Aorta (tissue), 5 donors: ENCODE results near the gene ZNF816. TPM values are rescaled to one million over a fixed set of nuclear protein-coding genes. Genes with fewer than 3 reads are reported as not detected.
"Not testable (repeated sequence)": the region's sequence is repeated elsewhere in the genome, so short reads cannot be mapped to it uniquely, and the experiment has no call there.

Experiments used
- ATAC-seq: fragments of 200-7000 bp; cut with Tn5 transposase; one replicate; pipeline ENCODE4 v1.9.1; 2022; ENCODE audit warnings: moderate library complexity; ENCODE audit not compliant: low FRiP score
- DNase-seq, 2 donors: peaks; one replicate each; pipeline ENCODE4 v3.0.0-alpha.2; 2020
- H3K27ac ChIP-seq, 2 donors: one replicate each; pipeline ENCODE4 v1.5.1; 2013; ENCODE audit warnings: low read length in 2 of 2, mild to moderate bottlenecking in 2 of 2, moderate library complexity in 2 of 2, control low read depth in 1 of 2, inconsistent platforms in 1 of 2, low read depth in 1 of 2
- H3K27me3 ChIP-seq, 2 donors: one replicate each; pipeline ENCODE4 v1.6.1; 2013; ENCODE audit warnings: control low read depth in 1 of 2, low read length in 1 of 2, mild to moderate bottlenecking in 1 of 2, moderate library complexity in 1 of 2; ENCODE audit not compliant: insufficient read depth in 2 of 2, control insufficient read depth in 1 of 2
- H3K36me3 ChIP-seq, 2 donors: one replicate each; pipeline ENCODE4 v1.6.1; 2013; ENCODE audit warnings: control low read depth in 1 of 2, low read length in 1 of 2, mild to moderate bottlenecking in 1 of 2; ENCODE audit not compliant: insufficient read depth in 2 of 2, control insufficient read depth in 1 of 2
- H3K4me1 ChIP-seq, 2 donors: one replicate each; pipeline ENCODE4 v1.6.1; 2013; ENCODE audit warnings: low read length in 2 of 2, control low read depth in 1 of 2, mild to moderate bottlenecking in 1 of 2, moderate library complexity in 1 of 2; ENCODE audit not compliant: insufficient read depth in 2 of 2, control insufficient read depth in 1 of 2
- H3K4me3 ChIP-seq, 2 donors: one replicate each; pipeline ENCODE4 v1.5.1; 2013; ENCODE audit warnings: low read length in 2 of 2, control low read depth in 1 of 2, mild to moderate bottlenecking in 1 of 2
- H3K9me3 ChIP-seq: one replicate; pipeline ENCODE4 v1.6.1; 2013; ENCODE audit warnings: mild to moderate bottlenecking, low read length; ENCODE audit not compliant: control insufficient read depth
- WGBS, 2 donors: extraction: QIAGEN DNeasy Blood & Tissue Kit; methylation state at CpG; one replicate each; pipeline ENCODE4 v1.1.7; 2013; 5-methylcytosine and 5-hydroxymethylcytosine counted together
- intact Hi-C, 2 donors: fragments of 100-400 bp; cut with DNase I; formaldehyde crosslinking; loops; one replicate each; pipeline versions ENCODE4 v1.14.2 to v1.15.0; 2022
- polyA plus RNA-seq, 2 donors: library from polyadenylated mRNA; stranded (reverse); fragments of 200-250 nt; gene quantifications; one replicate each; pipeline ENCODE4 v1.2.3, GENCODE V29; 2013
- total RNA-seq, 2 donors: library from RNA; stranded (reverse); fragmentation: NEBNext Ultra II Directional; extraction: Animal tissue kit (Norgen Biotek cat#: 25700); gene quantifications; one replicate each; pipeline ENCODE4 v1.2.1, GENCODE V29; 2021
- donor health status: healthy with polysubstance abuse.
- donor health status: Bipolar disorder and iron deficiency.
- donor health status: DM: no; HTN: no; CAD: no.
- donor health status: DM: no; HTN: no; CAD: no.
- donor health status: DM: yes; HTN: yes; CAD: no.

ZNF816 gene
- total and polyA plus RNA-seq, 4 donors = 4.5 to 11.4 (median 5.1) TPM

- intact Hi-C loops, DNase-seq, H3K36me3 ChIP-seq, H3K27me3 ChIP-seq, ATAC-seq, H3K9me3 ChIP-seq, H3K27ac ChIP-seq, H3K4me1 ChIP-seq, H3K4me3 ChIP-seq: not testable (repeated sequence)
- 86 to 87% methylated on average over 9 of the region's 9 CpGs for WGBS, 2 donors
Measured at GRCh38 chr19:52924641-52925040, 38.0 kb downstream of the ZNF816 start.

GRCh38 chr19:52923778-52924593, 38.7 kb downstream of the ZNF816 start:
- DNase-seq = peak; percentile 84
- no peaks in the 10 kb centered on the region for H3K9me3 ChIP-seq
- peak overlapping the region; percentile 45 to 92 for H3K27ac ChIP-seq
- H3K4me1 ChIP-seq = no peaks in the 10 kb centered on the region
- peak overlapping the region; percentile 55 to 58 for H3K4me3 ChIP-seq
- intact Hi-C loops = loop anchor here in 1 of 2 donors (2.0 kb wide), 1 partner anchor 27 kb away; the partner anchor contains the start of gene ZNF320
- H3K36me3 ChIP-seq = no peaks in the 10 kb centered on the region
- ATAC-seq = peak; percentile 76
- no peaks in the 10 kb centered on the region for H3K27me3 ChIP-seq
- 26 to 27% methylated on average over 18 of the region's 18 CpGs for WGBS, 2 donors

GRCh38 chr19:52922841-52923777, 39.6 kb downstream of the ZNF816 start, which contains the start of gene ZNF888:
ZNF888 (minus strand) TSS chr19:52923428; CDS start chr19:52917873, 5,555 bp downstream.
- Histone ChIP-seq H3K27ac (peak within 1 kb of the TSS; percentile 45 to 92), H3K36me3 (no peaks in the 10 kb centered on the region), H3K4me1 (no peaks in the 10 kb centered on the region), H3K27me3 (no peaks in the 10 kb centered on the region), H3K4me3 (peak within 1 kb of the TSS; percentile 58 to 67), H3K9me3 (no peaks in the 10 kb centered on the region)
- peak; percentile 99 for ATAC-seq
- intact Hi-C loops = loop anchor here in 1 of 2 donors (2.0 kb wide), 1 partner anchor 26 kb away; the partner anchor contains the start of gene ZNF320
- 1% methylated on average over 53 to 55 of the region's 55 CpGs for WGBS, 2 donors
- DNase-seq = peak; percentile 90 to 96

GRCh38 chr19:52917531-52917930, 45.1 kb downstream of the ZNF816 start:
- no peak for DNase-seq
- H3K4me1 ChIP-seq = no peaks in the 10 kb centered on the region
- intact Hi-C loops = no loop called here
- H3K27me3 ChIP-seq = no peaks in the 10 kb centered on the region
- WGBS, 2 donors = 97% methylated on average over 5 of the region's 5 CpGs
- no peak overlapping the region for H3K27ac ChIP-seq
- H3K4me3 ChIP-seq = no peak overlapping the region
- no peak for ATAC-seq
- no peaks in the 10 kb centered on the region for H3K9me3 ChIP-seq
- no peaks in the 10 kb centered on the region for H3K36me3 ChIP-seq

GRCh38 chr19:52910648-52911047, 52.0 kb downstream of the ZNF816 start:
- H3K9me3 ChIP-seq = no peaks in the 10 kb centered on the region
- no peak overlapping the region for H3K4me3 ChIP-seq
- no peak for DNase-seq
- H3K27ac ChIP-seq = no peak overlapping the region
- intact Hi-C loops = no loop called here
- no peaks in the 10 kb centered on the region for H3K36me3 ChIP-seq
- H3K27me3 ChIP-seq = no peaks in the 10 kb centered on the region
- 98 to 100% methylated on average over 1 of the region's 1 CpG for WGBS, 2 donors
- no peaks in the 10 kb centered on the region for H3K4me1 ChIP-seq
- no peak for ATAC-seq

GRCh38 chr19:52904052-52904780, 58.5 kb downstream of the ZNF816 start:
- 93 to 94% methylated on average over 16 of the region's 16 CpGs for WGBS, 2 donors
- not testable (repeated sequence) for H3K27ac ChIP-seq

GRCh38 chr19:52901842-52902241, 60.8 kb downstream of the ZNF816 start:
- no peaks in the 10 kb centered on the region for H3K27me3 ChIP-seq
- H3K4me3 ChIP-seq = no peak overlapping the region
- H3K4me1 ChIP-seq = no peaks in the 10 kb centered on the region
- WGBS, 2 donors = 75 to 81% methylated on average over 3 of the region's 3 CpGs
- ATAC-seq (no peak), DNase-seq (no peak)
- intact Hi-C loops = loop anchor here in 1 of 2 donors (10.0 kb wide), 1 partner anchor 83 kb away; no protein-coding TSS in a partner anchor
- no peak overlapping the region for H3K27ac ChIP-seq
- no peaks in the 10 kb centered on the region for H3K9me3 ChIP-seq
- no peaks in the 10 kb centered on the region for H3K36me3 ChIP-seq

More at GRCh38 chr19:52904052-52904780, 58.5 kb downstream of the ZNF816 start:
- not testable (repeated sequence) for H3K27me3 ChIP-seq, H3K4me3 ChIP-seq, H3K9me3 ChIP-seq, H3K4me1 ChIP-seq, DNase-seq, H3K36me3 ChIP-seq, ATAC-seq
- intact Hi-C loops = loop anchor here in 1 of 2 donors (10.0 kb wide), 1 partner anchor 81 kb away; no protein-coding TSS in a partner anchor
